ENCODE data around the gene LPAR3. TPM values are rescaled to one million over a fixed set of nuclear protein-coding genes. Genes with fewer than 3 reads are reported as not detected.

LPAR3 gene
- total RNA-seq, 2 donors from 2014 or later, result 40.4 to 56.7 TPM

GRCh38 chr1:84823511-84823910 is 69.5 kb downstream of the LPAR3 start:
- no peak for TF ChIP-seq CTCF (IDR thresholded peaks at IDR 0.05)
- no peaks in the 10 kb centered on the region for H3K9me3 ChIP-seq
- DNase-seq (ENCODE audit: low spot score), result no peak
- H3K27ac ChIP-seq, result peak overlapping the region in 1 of 2 donors; percentile 70
- H3K4me1 ChIP-seq, result peaks cover 0 to 12% of the 10 kb centered on the region in 2 donors
- H3K27me3 ChIP-seq, result no peaks in the 10 kb centered on the region
- no peaks in the 10 kb centered on the region for H3K36me3 ChIP-seq
- no peak overlapping the region for H3K4me3 ChIP-seq

- Histone ChIP-seq H3K36me3 (no peaks in the 10 kb centered on the region), H3K4me3 (no peak overlapping the region), H3K27ac (no peak overlapping the region), H3K4me1 (peaks cover 0 to 6% of the 10 kb centered on the region in 2 donors), H3K9me3 (no peaks in the 10 kb centered on the region), H3K27me3 (no peaks in the 10 kb centered on the region)
- TF ChIP-seq CTCF (IDR thresholded peaks at IDR 0.05), result no peak
- DNase-seq (ENCODE audit: low spot score), result no peak
Observed at GRCh38 chr1:84810343-84810742, 82.7 kb downstream of the LPAR3 start.

- Histone ChIP-seq H3K36me3 (no peaks in the 10 kb centered on the region), H3K27me3 (no peaks in the 10 kb centered on the region), H3K9me3 (no peaks in the 10 kb centered on the region), H3K4me3 (no peak overlapping the region), H3K27ac (no peak overlapping the region), H3K4me1 (peaks cover 0 to 6% of the 10 kb centered on the region in 2 donors)
- no peak for TF ChIP-seq CTCF (IDR thresholded peaks at IDR 0.05)
- DNase-seq (ENCODE audit: low spot score), result no peak
Observed at GRCh38 chr1:84809023-84809422, 84.0 kb downstream of the LPAR3 start.

- Histone ChIP-seq H3K27ac (no peak overlapping the region), H3K4me1 (no peaks in the 10 kb centered on the region), H3K4me3 (no peak overlapping the region), H3K36me3 (no peaks in the 10 kb centered on the region), H3K9me3 (no peaks in the 10 kb centered on the region), H3K27me3 (no peaks in the 10 kb centered on the region)
- no peak for DNase-seq (ENCODE audit: low spot score)
- no peak for TF ChIP-seq CTCF (IDR thresholded peaks at IDR 0.05)
Observed at GRCh38 chr1:84803604-84804003, 89.4 kb downstream of the LPAR3 start.

- H3K9me3 ChIP-seq, result no peaks in the 10 kb centered on the region
- DNase-seq (ENCODE audit: low spot score), result no peak
- no peaks in the 10 kb centered on the region for H3K27me3 ChIP-seq
- H3K36me3 ChIP-seq, result no peaks in the 10 kb centered on the region
- H3K4me3 ChIP-seq, result no peak overlapping the region
- H3K27ac ChIP-seq, result no peak overlapping the region
- no peaks in the 10 kb centered on the region for H3K4me1 ChIP-seq
- TF ChIP-seq CTCF (IDR thresholded peaks at IDR 0.05), result no peak
Observed at GRCh38 chr1:84802567-84803232, 90.3 kb downstream of the LPAR3 start.
